Glomerular endothelial cell (primary cell): ENCODE data around the gene PPFIA1. TPM values are rescaled to one million over a fixed set of nuclear protein-coding genes. Genes with fewer than 3 reads are reported as not detected.
A peak's percentile ranks its signal among the peaks of the same experiment; 100 is the strongest.

Experiments
- DNase-seq: peaks from one replicate; pipeline ENCODE4 v3.0.0-alpha.2; 2011; ENCODE audit warnings: low read depth, low spot score; ENCODE audit errors: extremely low read depth
- total RNA-seq: library from RNA; depleted of rRNA; stranded (reverse); fragments of >200 nt; gene quantifications from 2 replicates; pipeline ENCODE4 v1.2.3, GENCODE V29; 2015

The PPFIA1 gene
- 29.3 and 42.1 TPM in 2 replicates for total RNA-seq

GRCh38 chr11:70270104-70270876, at the start of gene PPFIA1:
PPFIA1 (plus strand) TSS chr11:70270690; CDS start chr11:70272173, 1,483 bp downstream.
- DNase-seq = peak; percentile 18

- no peak for DNase-seq
Measured at GRCh38 chr11:70220920-70221319, 49.6 kb upstream of the PPFIA1 start.

GRCh38 chr11:70225681-70226177, 44.8 kb upstream of the PPFIA1 start:
- DNase-seq = no peak

GRCh38 chr11:70226183-70226582, 44.3 kb upstream of the PPFIA1 start:
- DNase-seq = no peak

GRCh38 chr11:70226967-70227366, 43.5 kb upstream of the PPFIA1 start:
- DNase-seq = no peak

GRCh38 chr11:70229737-70230136, 40.8 kb upstream of the PPFIA1 start:
- no peak for DNase-seq

- no peak for DNase-seq
Measured at GRCh38 chr11:70230151-70230839, 40.2 kb upstream of the PPFIA1 start.

GRCh38 chr11:70230840-70231710, 39.4 kb upstream of the PPFIA1 start:
- no peak for DNase-seq

- no peak for DNase-seq
Measured at GRCh38 chr11:70233034-70233433, 37.5 kb upstream of the PPFIA1 start.

- peak; percentile 75 for DNase-seq
Measured at GRCh38 chr11:70233511-70233934, 37.0 kb upstream of the PPFIA1 start.

GRCh38 chr11:70233962-70234361, 36.5 kb upstream of the PPFIA1 start:
- DNase-seq = no peak

- no peak for DNase-seq
Measured at GRCh38 chr11:70240337-70240736, 30.2 kb upstream of the PPFIA1 start.

GRCh38 chr11:70241709-70242108, 28.8 kb upstream of the PPFIA1 start:
- no peak for DNase-seq

- DNase-seq = no peak
Measured at GRCh38 chr11:70242885-70243284, 27.6 kb upstream of the PPFIA1 start.

- DNase-seq = no peak
Measured at GRCh38 chr11:70243912-70244652, 26.4 kb upstream of the PPFIA1 start.

- no peak for DNase-seq
Measured at GRCh38 chr11:70244698-70245097, 25.8 kb upstream of the PPFIA1 start.

- no peak for DNase-seq
Measured at GRCh38 chr11:70246196-70246595, 24.3 kb upstream of the PPFIA1 start.

- no peak for DNase-seq
Measured at GRCh38 chr11:70247042-70247709, 23.3 kb upstream of the PPFIA1 start.

- no peak for DNase-seq
Measured at GRCh38 chr11:70247710-70248072, 22.8 kb upstream of the PPFIA1 start.
